HCT116 (cell line): ENCODE data around the gene ADCY1. TPM values are rescaled to one million over a fixed set of nuclear protein-coding genes. Genes with fewer than 3 reads are reported as not detected.

Experiments
- ATAC-seq: fragments of 200-7000 bp; cut with Tn5 transposase; 2 replicates; pipeline ENCODE4 v1.9.1; 2020; ENCODE audit warnings: mild to moderate bottlenecking, moderate library complexity
- BruUV-seq: library from RNA; stranded (reverse); fragments of 400-500 nt; replicated peaks from 2 replicates; lab custom pipeline; 2021; lab: Mats Ljungman, UMichigan
- CTCF ChIA-PET: fragments of 300-600 bp; sonication (Branson Sonifier 250); formaldehyde crosslinking; loops from one replicate; lab custom pipeline; 2021; ENCODE audit warnings: antibody characterized with exemption; lab: Charles Lee
- POLR2A ChIA-PET: fragments of 300-600, 350-600 bp; sonication (Branson Sonifier 250); formaldehyde crosslinking; loops from one replicate; lab custom pipeline; 2021; ENCODE audit warnings: antibody characterized with exemption; lab: Charles Lee
- RAD21 ChIA-PET, 2 experiments: fragments of 300-600 bp; sonication (Branson Sonifier 250); formaldehyde crosslinking; loops; one replicate each; lab custom pipeline; 2023; ENCODE audit warnings: low total read pairs in 2 of 2; ENCODE audit not compliant: uncharacterized antibody in 2 of 2, unreplicated experiment in 2 of 2, low non-redundant PET in 1 of 2; lab: Charles Lee
- DNase-seq: peaks from one replicate; pipeline ENCODE4 v3.0.0-alpha.2; 2010; ENCODE audit warnings: low read depth, low spot score
- H2AFZ ChIP-seq: fragments of 200-600 bp; shearing (Covaris generic), sonication (generic); 2 replicates; pipeline ENCODE4 v1.6.1; 2017; ENCODE audit warnings: low read depth, mixed run types, mixed read lengths, antibody characterized with exemption, low read length; ENCODE audit not compliant: poor library complexity, severe bottlenecking
- H3K27ac ChIP-seq: 2 replicates; pipeline ENCODE4 v1.5.1; 2012; ENCODE audit warnings: low read depth, low read length
- H3K27me3 ChIP-seq: fragments of 200-600 bp; sonication (generic); 2 replicates; pipeline ENCODE4 v1.6.1; 2016; ENCODE audit warnings: mixed run types, low read length, mixed read lengths; ENCODE audit not compliant: insufficient read depth
- H3K36me3 ChIP-seq, 2 experiments: fragments of 200-500 bp in 1 of 2; fragments of 200-600 bp in 1 of 2; sonication (Bioruptor generic) in 1 of 2; sonication (generic) in 1 of 2; 2 replicates each; pipeline versions ENCODE4 v1.5.1 to v1.6.1; 2014 to 2016; ENCODE audit warnings: low read length in 2 of 2, inconsistent platforms in 1 of 2, mixed read lengths in 1 of 2, mixed run types in 1 of 2; ENCODE audit not compliant: insufficient read depth in 2 of 2, control insufficient read depth in 1 of 2
- H3K4me1 ChIP-seq, 2 experiments: fragments of 200-600 bp in 1 of 2; sonication (generic) in 1 of 2; 2 replicates each; pipeline versions ENCODE4 v1.5.1 to v1.6.1; 2012 to 2017; ENCODE audit warnings: low read length in 2 of 2, inconsistent platforms in 1 of 2, mild to moderate bottlenecking in 1 of 2, mixed read lengths in 1 of 2, mixed run types in 1 of 2, moderate library complexity in 1 of 2; ENCODE audit not compliant: insufficient read depth in 2 of 2, control insufficient read depth in 1 of 2
- H3K4me2 ChIP-seq: fragments of 200-600 bp; sonication (generic); 2 replicates; pipeline ENCODE4 v1.6.1; 2017; ENCODE audit warnings: mixed run types, low read length, mixed read lengths
- H3K4me3 ChIP-seq, 2 experiments: fragments of 200-600 bp in 1 of 2; sonication (generic) in 1 of 2; replicated peaks in 1 of 2; 2 replicates each; pipeline ENCODE4 v1.5.1; 2011 to 2016; ENCODE audit warnings: low read length in 2 of 2, control low read depth in 1 of 2, low read depth in 1 of 2, mild to moderate bottlenecking in 1 of 2, mixed read lengths in 1 of 2, mixed run types in 1 of 2
- H3K79me2 ChIP-seq: fragments of 200-600 bp; sonication (generic); 2 replicates; pipeline ENCODE4 v1.6.1; 2017; ENCODE audit warnings: mild to moderate bottlenecking, mixed run types, low read length, moderate library complexity, mixed read lengths; ENCODE audit not compliant: insufficient read depth
- H3K9ac ChIP-seq: fragments of 200-600 bp; sonication (generic); 2 replicates; pipeline ENCODE4 v1.6.1; 2016; ENCODE audit warnings: low read length, mixed read lengths
- H3K9me2 ChIP-seq: fragments of 200-600 bp; sonication (generic), shearing (Covaris generic); 2 replicates; pipeline ENCODE4 v1.6.1; 2017; ENCODE audit warnings: mixed run types, mild to moderate bottlenecking, moderate library complexity; ENCODE audit not compliant: insufficient read depth
- H3K9me3 ChIP-seq, 2 experiments: fragments of 200-500 bp in 1 of 2; fragments of 200-600 bp in 1 of 2; sonication (Bioruptor generic) in 1 of 2; sonication (generic) in 1 of 2; 2 replicates each; pipeline ENCODE4 v1.6.1; 2014 to 2017; ENCODE audit warnings: low read length in 2 of 2, mixed read lengths in 2 of 2, inconsistent platforms in 1 of 2, low read depth in 1 of 2, mild to moderate bottlenecking in 1 of 2, mixed run types in 1 of 2, moderate library complexity in 1 of 2; ENCODE audit not compliant: control insufficient read depth in 1 of 2, insufficient read depth in 1 of 2
- H4K20me1 ChIP-seq: fragments of 200-600 bp; sonication (generic), shearing (Covaris generic); 2 replicates; pipeline ENCODE4 v1.6.1; 2017; ENCODE audit warnings: mixed run types, mild to moderate bottlenecking, moderate library complexity; ENCODE audit not compliant: insufficient read depth
- CBX3 ChIP-seq: IDR thresholded peaks from 2 replicates; pipeline ENCODE4 v1.6.1; 2012; ENCODE audit warnings: low read depth
- CEBPB ChIP-seq: IDR thresholded peaks from 2 replicates; pipeline ENCODE4 v1.6.1; 2012; ENCODE audit warnings: low read depth
- EGR1 ChIP-seq: IDR thresholded peaks from 2 replicates; pipeline ENCODE4 v1.6.1; 2012; ENCODE audit warnings: low read depth
- ELF1 ChIP-seq: IDR thresholded peaks from 2 replicates; pipeline ENCODE4 v1.6.1; 2012; ENCODE audit warnings: low read depth, borderline replicate concordance
- EZH2 ChIP-seq: fragments of 200-600 bp; sonication (generic); IDR thresholded peaks from 2 replicates; pipeline ENCODE4 v1.6.1; 2017; ENCODE audit warnings: antibody characterized with exemption, mixed run types
- FOSL1 ChIP-seq: IDR thresholded peaks from 2 replicates; pipeline ENCODE4 v1.6.1; 2012; ENCODE audit warnings: low read depth
- POLR2A ChIP-seq: IDR thresholded peaks from 2 replicates; pipeline ENCODE4 v1.7.0; 2011; ENCODE audit warnings: borderline replicate concordance; ENCODE audit not compliant: insufficient read depth, insufficient read length; ENCODE audit errors: extremely low read depth
- SIN3A ChIP-seq: IDR thresholded peaks from 2 replicates; pipeline ENCODE4 v1.6.1; 2012; ENCODE audit warnings: low read depth
- SRF ChIP-seq: IDR thresholded peaks from 2 replicates; pipeline ENCODE4 v1.6.1; 2012; ENCODE audit warnings: low read depth
- TCF7L2 ChIP-seq: IDR thresholded peaks from 2 replicates; pipeline ENCODE4 v1.7.0; 2011; ENCODE audit warnings: borderline replicate concordance, inconsistent platforms; ENCODE audit not compliant: insufficient read depth, insufficient read length; ENCODE audit errors: extremely low read depth
- ZNF274 ChIP-seq: fragments of 200-500 bp; sonication (Bioruptor generic); IDR thresholded peaks from 2 replicates; pipeline ENCODE4 v1.6.1; 2014; ENCODE audit warnings: mild to moderate bottlenecking, low read depth, low read length, inconsistent platforms
- intact Hi-C: fragments of 100-400 bp; cut with micrococcal nuclease; formaldehyde crosslinking; loops from 2 replicates; pipeline ENCODE4 v1.10.0; 2022
- total RNA-seq: library from RNA; stranded (reverse); gene quantifications from one replicate; pipeline ENCODE4 v1.2.1, GENCODE V29; 2021; ENCODE audit not compliant: unreplicated experiment
- TF ChIP-seq, protein P1 (sequence below), 3 experiments: fragments of 200-600 bp in 1 of 3; sonication (generic) in 1 of 3; IDR thresholded peaks in 2 of 3; conservative IDR thresholded peaks in 1 of 3; 2 replicates each; pipeline ENCODE4 v1.5.1; 2012 to 2017; ENCODE audit warnings: low read depth in 2 of 3, low read length in 2 of 3, antibody characterized with exemption in 1 of 3, borderline replicate concordance in 1 of 3, control low read depth in 1 of 3, mild to moderate bottlenecking in 1 of 3, mixed read lengths in 1 of 3, mixed run types in 1 of 3, moderate library complexity in 1 of 3; ENCODE audit not compliant: insufficient read depth in 1 of 3
- TF ChIP-seq, protein P2 (sequence below): IDR thresholded peaks from 2 replicates; pipeline ENCODE4 v1.6.1; 2012

ADCY1 gene
- total RNA-seq, 1 experiment from 2014 or later, result 0.05 TPM

DNA sequence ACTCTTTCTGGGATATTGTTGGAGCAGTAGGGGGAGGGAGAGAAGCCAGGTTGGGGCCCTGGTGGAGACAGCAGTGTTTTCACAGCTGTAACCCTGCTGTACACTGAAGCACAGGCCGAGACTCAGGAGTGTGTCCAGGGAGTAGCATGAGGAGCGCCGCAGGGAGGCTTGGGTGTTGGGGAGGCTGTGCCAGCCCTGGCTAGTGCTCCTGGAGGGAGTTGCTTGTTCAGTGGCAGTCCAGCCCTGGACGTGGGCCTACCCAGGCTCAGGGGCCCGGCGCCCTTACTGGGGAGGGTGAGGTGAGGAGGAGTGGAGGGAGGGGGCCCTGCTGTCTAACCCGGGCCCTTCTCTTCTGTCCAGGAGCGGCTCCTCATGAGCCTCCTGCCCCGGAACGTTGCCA, 35.9 kb downstream of the ADCY1 start:
- no peak overlapping the region for H3K9ac ChIP-seq
- H3K9me3 ChIP-seq, result no peaks in the 10 kb centered on the region; a peak in 1 of 4 replicates
- H2AFZ ChIP-seq, result no peak overlapping the region
- H3K27me3 ChIP-seq, result no peaks in the 10 kb centered on the region
- ChIA-PET CTCF (no interaction called here), RAD21 (no interaction called here), POLR2A (no interaction called here)
- no peak overlapping the region for H3K4me2 ChIP-seq
- intact Hi-C loops, result no loop called here
- no peaks in the 10 kb centered on the region for H3K4me1 ChIP-seq
- DNase-seq, result no peak
- no peak overlapping the region for H3K4me3 ChIP-seq
- no TSS peak for BruUV-seq
- TF ChIP-seq, protein P1, sequence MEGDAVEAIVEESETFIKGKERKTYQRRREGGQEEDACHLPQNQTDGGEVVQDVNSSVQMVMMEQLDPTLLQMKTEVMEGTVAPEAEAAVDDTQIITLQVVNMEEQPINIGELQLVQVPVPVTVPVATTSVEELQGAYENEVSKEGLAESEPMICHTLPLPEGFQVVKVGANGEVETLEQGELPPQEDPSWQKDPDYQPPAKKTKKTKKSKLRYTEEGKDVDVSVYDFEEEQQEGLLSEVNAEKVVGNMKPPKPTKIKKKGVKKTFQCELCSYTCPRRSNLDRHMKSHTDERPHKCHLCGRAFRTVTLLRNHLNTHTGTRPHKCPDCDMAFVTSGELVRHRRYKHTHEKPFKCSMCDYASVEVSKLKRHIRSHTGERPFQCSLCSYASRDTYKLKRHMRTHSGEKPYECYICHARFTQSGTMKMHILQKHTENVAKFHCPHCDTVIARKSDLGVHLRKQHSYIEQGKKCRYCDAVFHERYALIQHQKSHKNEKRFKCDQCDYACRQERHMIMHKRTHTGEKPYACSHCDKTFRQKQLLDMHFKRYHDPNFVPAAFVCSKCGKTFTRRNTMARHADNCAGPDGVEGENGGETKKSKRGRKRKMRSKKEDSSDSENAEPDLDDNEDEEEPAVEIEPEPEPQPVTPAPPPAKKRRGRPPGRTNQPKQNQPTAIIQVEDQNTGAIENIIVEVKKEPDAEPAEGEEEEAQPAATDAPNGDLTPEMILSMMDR (IDR thresholded peaks at IDR 0.05 in 2 of 3, conservative IDR thresholded peaks at IDR 0.05 in 1 of 3; ENCODE audit: borderline replicate concordance in 1 of 3, insufficient read depth in 1 of 3, low read depth in 2 of 3, low read length in 2 of 3), result no peak
- no peak for TF ChIP-seq ELF1
- TF ChIP-seq EZH2, result no peak
- TF ChIP-seq POLR2A, result no peak
- no peak for TF ChIP-seq SRF
- no peak for TF ChIP-seq EGR1
- H3K79me2 ChIP-seq, result no peaks in the 10 kb centered on the region
- no peaks in the 10 kb centered on the region for H4K20me1 ChIP-seq
- no peak for ATAC-seq
- H3K27ac ChIP-seq, result no peak overlapping the region
- H3K36me3 ChIP-seq, result no peaks in the 10 kb centered on the region
- no peaks in the 10 kb centered on the region for H3K9me2 ChIP-seq

DNA sequence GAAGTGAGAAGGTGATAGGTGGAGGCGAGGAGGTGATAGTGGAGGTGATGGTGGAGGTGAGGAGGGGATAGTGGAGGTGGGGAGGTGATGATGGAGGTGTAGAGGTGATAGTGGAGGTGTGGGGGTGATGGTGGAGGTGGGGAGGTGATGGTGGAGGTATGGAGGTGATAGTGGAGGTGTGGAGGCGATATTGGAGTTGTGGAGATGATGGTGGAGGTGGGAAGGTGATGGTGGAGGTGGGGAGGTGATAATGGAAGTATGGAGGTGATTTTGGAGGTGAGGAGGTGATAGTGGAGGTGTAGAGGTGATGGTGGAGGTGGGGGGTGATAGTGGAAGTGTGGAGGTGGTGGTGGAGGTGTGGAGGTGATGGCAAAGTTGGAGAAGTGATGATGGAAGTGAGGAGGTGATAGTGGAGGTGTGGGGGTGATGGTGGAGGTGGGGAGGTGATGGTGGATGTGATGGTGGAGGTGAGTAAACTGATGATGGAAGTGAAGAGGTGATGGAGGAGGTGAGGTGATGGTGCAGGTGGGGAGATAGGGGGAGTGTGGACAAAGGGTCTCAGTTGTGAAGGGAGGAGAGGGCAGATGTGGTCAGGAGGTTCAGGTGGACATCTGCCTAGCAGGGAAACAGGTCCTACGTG, 36.6 kb downstream of the ADCY1 start:
- no peaks in the 10 kb centered on the region for H3K27me3 ChIP-seq
- H3K4me2 ChIP-seq, result no peak overlapping the region
- H3K36me3 ChIP-seq, result no peaks in the 10 kb centered on the region
- RAD21 ChIA-PET, result no interaction called here
- no peak overlapping the region for H3K9ac ChIP-seq
- H3K79me2 ChIP-seq, result no peaks in the 10 kb centered on the region
- CTCF ChIA-PET, result no interaction called here
- H4K20me1 ChIP-seq, result no peaks in the 10 kb centered on the region
- H3K4me1 ChIP-seq, result no peaks in the 10 kb centered on the region
- H3K4me3 ChIP-seq, result no peak overlapping the region
- no peak overlapping the region for H2AFZ ChIP-seq
- POLR2A ChIA-PET, result no interaction called here
- DNase-seq (no peak), ATAC-seq (no peak)
- H3K9me2 ChIP-seq, result no peaks in the 10 kb centered on the region
- H3K9me3 ChIP-seq, result peaks cover 0 to 6% of the 10 kb centered on the region in 2 experiments; a peak in 1 of 4 replicates
- no TSS peak for BruUV-seq
- H3K27ac ChIP-seq, result no peak overlapping the region
- intact Hi-C loops, result no loop called here
- TF ChIP-seq ELF1 (no peak), CEBPB (no peak), CBX3 (no peak), SIN3A (no peak), ZNF274 (no peak), FOSL1 (no peak), TCF7L2 (no peak), SRF (no peak)
- TF ChIP-seq, protein P2, sequence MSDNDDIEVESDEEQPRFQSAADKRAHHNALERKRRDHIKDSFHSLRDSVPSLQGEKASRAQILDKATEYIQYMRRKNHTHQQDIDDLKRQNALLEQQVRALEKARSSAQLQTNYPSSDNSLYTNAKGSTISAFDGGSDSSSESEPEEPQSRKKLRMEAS, result no peak
- TF ChIP-seq, protein P1 (IDR thresholded peaks at IDR 0.05 in 2 of 3, conservative IDR thresholded peaks at IDR 0.05 in 1 of 3; ENCODE audit: borderline replicate concordance in 1 of 3, insufficient read depth in 1 of 3, low read depth in 2 of 3, low read length in 2 of 3), result no peak
